Measurements from ENCODE around the gene MYCT1. TPM values are rescaled to one million over a fixed set of nuclear protein-coding genes. Genes with fewer than 3 reads are reported as not detected.

The MYCT1 gene
- total and polyA plus RNA-seq, 2 experiments from 2014 or later: 1.9 to 2.5 TPM

GRCh38 chr6:152695372-152696045 lies 2.2 kb upstream of the MYCT1 start:
- no peak overlapping the region for H3K4me2 ChIP-seq
- no peak overlapping the region; the same call in 1 of the 2 replicates for H2AFZ ChIP-seq
- no peak for ATAC-seq
- Mint-ChIP-seq H3K9me3 (no peaks in the 10 kb centered on the region), H3K4me1 (peaks cover under 1% of the 10 kb centered on the region; the same call in 2 of the 3 replicates), H3K27ac (no peak overlapping the region), H3K4me3 (no peak overlapping the region), H3K27me3 (ENCODE audit: insufficient read depth, low read depth, poor library complexity) (no peaks in the 10 kb centered on the region), H3K36me3 (ENCODE audit: low read depth) (no peaks in the 10 kb centered on the region)
- H3K79me2 ChIP-seq (replicated peaks; ENCODE audit: insufficient read depth): no peaks in the 10 kb centered on the region
- no peak for TF ChIP-seq ZNF331 (CRISPR knock-in tag; IDR thresholded peaks at IDR 0.05; ENCODE audit: low read depth)
- no peak for TF ChIP-seq STAT1 (IDR thresholded peaks at IDR 0.05; ENCODE audit: unreplicated experiment)
- TF ChIP-seq ZNF114 (CRISPR knock-in tag; IDR thresholded peaks at IDR 0.05): no peak
- TF ChIP-seq EZH2 (IDR thresholded peaks at IDR 0.05; ENCODE audit: low read depth, unreplicated experiment): no peak
- TF ChIP-seq EZH2phosphoT487 (IDR thresholded peaks at IDR 0.05; ENCODE audit: unreplicated experiment): no peak
- no peak for TF ChIP-seq NANOG (IDR thresholded peaks at IDR 0.05; ENCODE audit: borderline replicate concordance)
- TF ChIP-seq, protein P1, sequence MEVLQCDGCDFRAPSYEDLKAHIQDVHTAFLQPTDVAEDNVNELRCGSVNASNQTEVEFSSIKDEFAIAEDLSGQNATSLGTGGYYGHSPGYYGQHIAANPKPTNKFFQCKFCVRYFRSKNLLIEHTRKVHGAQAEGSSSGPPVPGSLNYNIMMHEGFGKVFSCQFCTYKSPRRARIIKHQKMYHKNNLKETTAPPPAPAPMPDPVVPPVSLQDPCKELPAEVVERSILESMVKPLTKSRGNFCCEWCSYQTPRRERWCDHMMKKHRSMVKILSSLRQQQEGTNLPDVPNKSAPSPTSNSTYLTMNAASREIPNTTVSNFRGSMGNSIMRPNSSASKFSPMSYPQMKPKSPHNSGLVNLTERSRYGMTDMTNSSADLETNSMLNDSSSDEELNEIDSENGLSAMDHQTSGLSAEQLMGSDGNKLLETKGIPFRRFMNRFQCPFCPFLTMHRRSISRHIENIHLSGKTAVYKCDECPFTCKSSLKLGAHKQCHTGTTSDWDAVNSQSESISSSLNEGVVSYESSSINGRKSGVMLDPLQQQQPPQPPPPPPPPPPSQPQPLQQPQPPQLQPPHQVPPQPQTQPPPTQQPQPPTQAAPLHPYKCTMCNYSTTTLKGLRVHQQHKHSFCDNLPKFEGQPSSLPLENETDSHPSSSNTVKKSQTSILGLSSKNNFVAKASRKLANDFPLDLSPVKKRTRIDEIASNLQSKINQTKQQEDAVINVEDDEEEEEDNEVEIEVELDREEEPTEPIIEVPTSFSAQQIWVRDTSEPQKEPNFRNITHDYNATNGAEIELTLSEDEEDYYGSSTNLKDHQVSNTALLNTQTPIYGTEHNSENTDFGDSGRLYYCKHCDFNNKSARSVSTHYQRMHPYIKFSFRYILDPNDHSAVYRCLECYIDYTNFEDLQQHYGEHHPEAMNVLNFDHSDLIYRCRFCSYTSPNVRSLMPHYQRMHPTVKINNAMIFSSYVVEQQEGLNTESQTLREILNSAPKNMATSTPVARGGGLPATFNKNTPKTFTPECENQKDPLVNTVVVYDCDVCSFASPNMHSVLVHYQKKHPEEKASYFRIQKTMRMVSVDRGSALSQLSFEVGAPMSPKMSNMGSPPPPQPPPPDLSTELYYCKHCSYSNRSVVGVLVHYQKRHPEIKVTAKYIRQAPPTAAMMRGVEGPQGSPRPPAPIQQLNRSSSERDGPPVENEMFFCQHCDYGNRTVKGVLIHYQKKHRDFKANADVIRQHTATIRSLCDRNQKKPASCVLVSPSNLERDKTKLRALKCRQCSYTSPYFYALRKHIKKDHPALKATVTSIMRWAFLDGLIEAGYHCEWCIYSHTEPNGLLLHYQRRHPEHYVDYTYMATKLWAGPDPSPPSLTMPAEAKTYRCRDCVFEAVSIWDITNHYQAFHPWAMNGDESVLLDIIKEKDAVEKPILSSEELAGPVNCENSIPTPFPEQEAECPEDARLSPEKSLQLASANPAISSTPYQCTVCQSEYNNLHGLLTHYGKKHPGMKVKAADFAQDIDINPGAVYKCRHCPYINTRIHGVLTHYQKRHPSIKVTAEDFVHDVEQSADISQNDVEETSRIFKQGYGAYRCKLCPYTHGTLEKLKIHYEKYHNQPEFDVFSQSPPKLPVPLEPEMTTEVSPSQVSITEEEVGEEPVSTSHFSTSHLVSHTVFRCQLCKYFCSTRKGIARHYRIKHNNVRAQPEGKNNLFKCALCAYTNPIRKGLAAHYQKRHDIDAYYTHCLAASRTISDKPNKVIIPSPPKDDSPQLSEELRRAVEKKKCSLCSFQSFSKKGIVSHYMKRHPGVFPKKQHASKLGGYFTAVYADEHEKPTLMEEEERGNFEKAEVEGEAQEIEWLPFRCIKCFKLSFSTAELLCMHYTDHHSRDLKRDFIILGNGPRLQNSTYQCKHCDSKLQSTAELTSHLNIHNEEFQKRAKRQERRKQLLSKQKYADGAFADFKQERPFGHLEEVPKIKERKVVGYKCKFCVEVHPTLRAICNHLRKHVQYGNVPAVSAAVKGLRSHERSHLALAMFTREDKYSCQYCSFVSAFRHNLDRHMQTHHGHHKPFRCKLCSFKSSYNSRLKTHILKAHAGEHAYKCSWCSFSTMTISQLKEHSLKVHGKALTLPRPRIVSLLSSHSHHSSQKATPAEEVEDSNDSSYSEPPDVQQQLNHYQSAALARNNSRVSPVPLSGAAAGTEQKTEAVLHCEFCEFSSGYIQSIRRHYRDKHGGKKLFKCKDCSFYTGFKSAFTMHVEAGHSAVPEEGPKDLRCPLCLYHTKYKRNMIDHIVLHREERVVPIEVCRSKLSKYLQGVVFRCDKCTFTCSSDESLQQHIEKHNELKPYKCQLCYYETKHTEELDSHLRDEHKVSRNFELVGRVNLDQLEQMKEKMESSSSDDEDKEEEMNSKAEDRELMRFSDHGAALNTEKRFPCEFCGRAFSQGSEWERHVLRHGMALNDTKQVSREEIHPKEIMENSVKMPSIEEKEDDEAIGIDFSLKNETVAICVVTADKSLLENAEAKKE (CRISPR knock-in tag; IDR thresholded peaks at IDR 0.05): no peak
- TF ChIP-seq CTCF (conservative IDR thresholded peaks at IDR 0.05; ENCODE audit: low read depth in 2 of 2): no peak
- TF ChIP-seq POLR2AphosphoS5 (IDR thresholded peaks at IDR 0.05; ENCODE audit: low read depth): no peak
- no peak for TF ChIP-seq JUNB (IDR thresholded peaks at IDR 0.05; ENCODE audit: unreplicated experiment)
- no peak for TF ChIP-seq REST (IDR thresholded peaks at IDR 0.05; ENCODE audit: unreplicated experiment)
- no peak for DNase-seq (ENCODE audit: low spot score)
- no peaks in the 10 kb centered on the region for H3K27me3 ChIP-seq (ENCODE audit: insufficient read depth)
- H3K4me1 ChIP-seq (ENCODE audit: insufficient read depth): peaks cover 4% of the 10 kb centered on the region
- H3K27ac ChIP-seq (ENCODE audit: low read depth): no peak overlapping the region
- H3K9me2 ChIP-seq (ENCODE audit: insufficient read depth): no peaks in the 10 kb centered on the region
- H3F3A ChIP-seq (replicated peaks; ENCODE audit: low read depth): no peaks in the 10 kb centered on the region
- no peaks in the 10 kb centered on the region for H3K36me3 ChIP-seq (ENCODE audit: insufficient read depth)
- H4K20me1 ChIP-seq (replicated peaks; ENCODE audit: insufficient read depth): no peaks in the 10 kb centered on the region
- H3K4me3 ChIP-seq: no peak overlapping the region
